ENCODE measurements around the gene SNTN.

- TF ChIP-seq CTCF (optimal IDR thresholded peaks at IDR 0.05 in 1 of 3, IDR thresholded peaks at IDR 0.05 in 1 of 3, conservative IDR thresholded peaks at IDR 0.05 in 1 of 3; ENCODE audit: extremely low read depth in 1 of 3, insufficient read depth in 2 of 3, low read length in 3 of 3) (no peak), EZH2 (IDR thresholded peaks at IDR 0.05; ENCODE audit: low read length) (no peak)
Observed at GRCh38 chr3:63662011-63662410, 9.5 kb downstream of the SNTN start.

All from keratinocyte (primary cell).